GM13976 (cell line): ENCODE data around the gene NR3C2.

ENCODE experiments used
- DNase-seq: peaks from one replicate; pipeline ENCODE4 v3.0.0; 2012; ENCODE audit warnings: low spot score
- CTCF ChIP-seq: IDR thresholded peaks from 2 replicates; pipeline ENCODE4 v1.5.1; 2012; ENCODE audit warnings: borderline replicate concordance, mild to moderate bottlenecking; ENCODE audit not compliant: insufficient read depth; ENCODE audit errors: extremely low read depth, missing control alignments, control extremely low read depth
- in situ Hi-C: fragments of 300-500 bp; cut with MboI; formaldehyde crosslinking; loops from one replicate; pipeline ENCODE4 v1.12.0; 2022; ENCODE audit warnings: low sequenced_read_pairs, mixed read lengths, inconsistent platforms; ENCODE audit not compliant: unreplicated experiment

The NR3C2 gene

GRCh38 chr4:148346657-148347056 lies 95.6 kb downstream of the NR3C2 start:
- no peak for DNase-seq
- in situ Hi-C loops, result no loop called here
- no peak for TF ChIP-seq CTCF

- in situ Hi-C loops, result no loop called here
- no peak for DNase-seq
- no peak for TF ChIP-seq CTCF
These were observed 96.7 kb downstream of the NR3C2 start for GRCh38 chr4:148345509-148345908.

GRCh38 chr4:148344941-148345340 lies 97.3 kb downstream of the NR3C2 start:
- in situ Hi-C loops, result no loop called here
- TF ChIP-seq CTCF, result no peak
- no peak for DNase-seq

- in situ Hi-C loops, result no loop called here
- no peak for TF ChIP-seq CTCF
- no peak for DNase-seq
These were observed 97.9 kb downstream of the NR3C2 start for GRCh38 chr4:148344352-148344751.

- TF ChIP-seq CTCF, result no peak
- DNase-seq, result no peak
- in situ Hi-C loops, result no loop called here
These were observed 100.0 kb downstream of the NR3C2 start for GRCh38 chr4:148341980-148342800.

GRCh38 chr4:148335133-148335532 lies 107.1 kb downstream of the NR3C2 start:
- no peak for TF ChIP-seq CTCF
- DNase-seq, result no peak
- in situ Hi-C loops, result no loop called here
